ENCODE data around the gene CR1.

GRCh38 chr1:207493212-207493611 is 2.7 kb upstream of the CR1 start:
- no peak for TF ChIP-seq EZH2 (IDR thresholded peaks at IDR 0.05)
- no peak for TF ChIP-seq POLR2AphosphoS5 (IDR thresholded peaks at IDR 0.05; ENCODE audit: borderline replicate concordance, low read depth, low read length)

All from SK-N-MC (cell line).